Psoas muscle (tissue), 8 donors: ENCODE data around the gene WDR27. TPM values are rescaled to one million over a fixed set of nuclear protein-coding genes. Genes with fewer than 3 reads are reported as not detected.

Source experiments
- ATAC-seq, 4 donors: fragments of 200-7000 bp; cut with Tn5 transposase; one replicate each; pipeline ENCODE4 v1.9.1; 2020; ENCODE audit warnings: moderate library complexity in 3 of 4, mild to moderate bottlenecking in 2 of 4
- DNase-seq, 2 donors: peaks; one replicate each; pipeline ENCODE4 v3.0.0-alpha.2; 2020
- H3K27ac ChIP-seq: fragments of 200-600 bp; one replicate; pipeline ENCODE4 v1.8.0; 2022
- H3K27me3 ChIP-seq, 3 donors: fragments of 200-600 bp in 1 of 3; one replicate each; pipeline versions ENCODE4 v1.6.1 to v1.8.0; 2013 to 2022; ENCODE audit warnings: low read length in 2 of 3, mild to moderate bottlenecking in 2 of 3, moderate library complexity in 1 of 3; ENCODE audit not compliant: insufficient read depth in 3 of 3
- H3K36me3 ChIP-seq, 2 donors: fragments of 200-600 bp in 1 of 2; one replicate each; pipeline versions ENCODE4 v1.6.1 to v1.8.0; 2013 to 2022; ENCODE audit warnings: low read depth in 1 of 2, mild to moderate bottlenecking in 1 of 2, moderate library complexity in 1 of 2; ENCODE audit not compliant: insufficient read depth in 1 of 2
- H3K4me1 ChIP-seq: fragments of 200-600 bp; one replicate; pipeline ENCODE4 v1.8.0; 2022
- H3K4me3 ChIP-seq: fragments of 200-600 bp; one replicate; pipeline ENCODE4 v1.8.0; 2022; ENCODE audit warnings: mild to moderate bottlenecking
- H3K9me3 ChIP-seq: fragments of 200-600 bp; one replicate; pipeline ENCODE4 v1.8.0; 2022
- WGBS, 3 donors: extraction: QIAGEN DNeasy Blood & Tissue Kit; methylation state at CpG; one replicate each; pipeline versions ENCODE4 v1.1.6 to v1.1.7; 2013; 5-methylcytosine and 5-hydroxymethylcytosine counted together
- intact Hi-C, 2 donors: fragments of 100-400 bp; cut with DNase I; formaldehyde crosslinking; loops; one replicate each; pipeline versions ENCODE4 v1.11.0 to v1.14.2; 2022
- polyA plus RNA-seq, 3 donors: library from polyadenylated mRNA; stranded (reverse); fragments of 200-250 nt; gene quantifications; one replicate each; pipeline ENCODE4 v1.2.3, GENCODE V29; 2013
- total RNA-seq, 4 donors: library from RNA; stranded (reverse); fragmentation: NEBNext Ultra II Directional in 2 of 4; extraction: Animal tissue kit (Norgen Biotek cat#: 25700) in 2 of 4; gene quantifications; one replicate each; pipeline versions ENCODE4 v1.2.1 to v1.2.4, GENCODE V29; 2021 to 2023
- TF ChIP-seq, protein P1 (sequence below): fragments of 200-600 bp; IDR thresholded peaks from one replicate; pipeline ENCODE4 v1.8.0; 2022; ENCODE audit warnings: antibody characterized with exemption
- donor health status: healthy with polysubstance abuse.
- donor health status: DM: no; HTN: no; CAD: no; lungs with moderate emphysema.
- donor health status: Bipolar disorder and iron deficiency.
- donor health status: healthy.
- donor health status: DM: yes; HTN: yes; CAD: no.
- donor health status: DM: no; HTN: no; CAD: no.
- donor health status: DM: no; HTN: no; CAD: no.
- donor health status: DM: yes; HTN: yes; CAD: no.

Gene WDR27
- total and polyA plus RNA-seq, 7 donors, result 3.1 to 14.4 (median 5.5) TPM

DNA sequence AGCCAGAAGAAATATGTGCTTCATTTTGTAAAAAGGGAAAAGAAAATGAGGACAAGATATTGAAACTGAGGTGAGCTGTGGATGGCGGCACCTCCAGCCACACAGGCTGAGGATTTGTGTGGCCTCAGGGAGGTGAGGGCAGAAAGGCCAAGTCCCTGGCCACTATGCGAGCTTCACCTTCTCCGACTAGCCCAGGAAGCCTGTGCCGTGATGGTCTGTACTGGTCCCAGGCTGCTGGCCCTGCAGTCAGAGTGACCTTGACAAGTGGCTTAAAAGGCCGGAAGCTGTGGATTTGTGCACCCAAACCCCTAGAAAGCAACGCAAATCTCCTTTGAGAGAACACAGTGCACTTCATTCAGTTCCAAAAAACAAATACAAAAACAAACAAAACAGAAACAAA, 48.1 kb downstream of the WDR27 start:
- WGBS, 3 donors, result 68 to 75% (median 70%) methylated on average over 6 of the region's 6 CpGs
- DNase-seq, result no peak
- H3K4me1 ChIP-seq, result no peaks in the 10 kb centered on the region
- H3K27ac ChIP-seq, result peak overlapping the region; percentile 71
- H3K36me3 ChIP-seq, result peaks cover 0 to 26% of the 10 kb centered on the region in 2 donors
- no peaks in the 10 kb centered on the region for H3K9me3 ChIP-seq
- no peaks in the 10 kb centered on the region for H3K27me3 ChIP-seq
- H3K4me3 ChIP-seq, result peak overlapping the region; percentile 61
- TF ChIP-seq, protein P1, sequence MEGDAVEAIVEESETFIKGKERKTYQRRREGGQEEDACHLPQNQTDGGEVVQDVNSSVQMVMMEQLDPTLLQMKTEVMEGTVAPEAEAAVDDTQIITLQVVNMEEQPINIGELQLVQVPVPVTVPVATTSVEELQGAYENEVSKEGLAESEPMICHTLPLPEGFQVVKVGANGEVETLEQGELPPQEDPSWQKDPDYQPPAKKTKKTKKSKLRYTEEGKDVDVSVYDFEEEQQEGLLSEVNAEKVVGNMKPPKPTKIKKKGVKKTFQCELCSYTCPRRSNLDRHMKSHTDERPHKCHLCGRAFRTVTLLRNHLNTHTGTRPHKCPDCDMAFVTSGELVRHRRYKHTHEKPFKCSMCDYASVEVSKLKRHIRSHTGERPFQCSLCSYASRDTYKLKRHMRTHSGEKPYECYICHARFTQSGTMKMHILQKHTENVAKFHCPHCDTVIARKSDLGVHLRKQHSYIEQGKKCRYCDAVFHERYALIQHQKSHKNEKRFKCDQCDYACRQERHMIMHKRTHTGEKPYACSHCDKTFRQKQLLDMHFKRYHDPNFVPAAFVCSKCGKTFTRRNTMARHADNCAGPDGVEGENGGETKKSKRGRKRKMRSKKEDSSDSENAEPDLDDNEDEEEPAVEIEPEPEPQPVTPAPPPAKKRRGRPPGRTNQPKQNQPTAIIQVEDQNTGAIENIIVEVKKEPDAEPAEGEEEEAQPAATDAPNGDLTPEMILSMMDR, result no peak
- ATAC-seq, result peak in 1 of 4 donors; percentile 33
- intact Hi-C loops, result loop anchor here in 1 of 2 donors (10.0 kb wide), 2 partner anchors 229 to 699 kb away; no protein-coding TSS in a partner anchor

- TF ChIP-seq, protein P1, result no peak
- intact Hi-C loops, result loop anchor here in 1 of 2 donors (10.0 kb wide), 2 partner anchors 228 to 698 kb away; no protein-coding TSS in a partner anchor
- DNase-seq (no peak), ATAC-seq (no peak)
- WGBS, 3 donors, result 95 to 97% (median 97%) methylated on average over 11 of the region's 11 CpGs
- no peaks in the 10 kb centered on the region for H3K4me1 ChIP-seq
- peaks cover 0 to 21% of the 10 kb centered on the region in 2 donors for H3K36me3 ChIP-seq
- H3K27ac ChIP-seq, result no peak overlapping the region
- H3K27me3 ChIP-seq, result no peaks in the 10 kb centered on the region
- no peaks in the 10 kb centered on the region for H3K9me3 ChIP-seq
- no peak overlapping the region for H3K4me3 ChIP-seq
Measured at GRCh38 chr6:169652896-169653295, 48.9 kb downstream of the WDR27 start.

GRCh38 chr6:169651498-169651897, 50.3 kb downstream of the WDR27 start:
- Histone ChIP-seq H3K9me3 (no peaks in the 10 kb centered on the region), H3K4me1 (no peaks in the 10 kb centered on the region), H3K27me3 (no peaks in the 10 kb centered on the region), H3K36me3 (peaks cover 0 to 11% of the 10 kb centered on the region in 2 donors), H3K27ac (no peak overlapping the region), H3K4me3 (no peak overlapping the region)
- intact Hi-C loops, result loop anchor here in 1 of 2 donors (10.0 kb wide), 2 partner anchors 227 to 697 kb away; no protein-coding TSS in a partner anchor
- TF ChIP-seq, protein P1, result no peak
- WGBS, 3 donors, result 90 to 93% (median 91%) methylated on average over 12 of the region's 12 CpGs
- ATAC-seq (no peak), DNase-seq (no peak)

GRCh38 chr6:169650959-169651292, 50.9 kb downstream of the WDR27 start:
- TF ChIP-seq, protein P1, result no peak
- H3K4me3 ChIP-seq, result no peak overlapping the region
- no peaks in the 10 kb centered on the region for H3K4me1 ChIP-seq
- ATAC-seq, result no peak
- peaks cover 0 to 11% of the 10 kb centered on the region in 2 donors for H3K36me3 ChIP-seq
- DNase-seq, result no peak
- WGBS, 3 donors, result 86 to 95% (median 91%) methylated on average over 4 to 6 of the region's 6 CpGs
- intact Hi-C loops, result loop anchor here in 1 of 2 donors (10.0 kb wide), 2 partner anchors 226 to 696 kb away; no protein-coding TSS in a partner anchor
- H3K9me3 ChIP-seq, result no peaks in the 10 kb centered on the region
- H3K27ac ChIP-seq, result no peak overlapping the region
- no peaks in the 10 kb centered on the region for H3K27me3 ChIP-seq
